ENCODE results near the gene DENND1B. TPM values are rescaled to one million over a fixed set of nuclear protein-coding genes. Genes with fewer than 3 reads are reported as not detected.

Gene DENND1B
- total RNA-seq, 4 donors from 2014 or later: 3.3 to 21.7 (median 8.9) TPM

DNA sequence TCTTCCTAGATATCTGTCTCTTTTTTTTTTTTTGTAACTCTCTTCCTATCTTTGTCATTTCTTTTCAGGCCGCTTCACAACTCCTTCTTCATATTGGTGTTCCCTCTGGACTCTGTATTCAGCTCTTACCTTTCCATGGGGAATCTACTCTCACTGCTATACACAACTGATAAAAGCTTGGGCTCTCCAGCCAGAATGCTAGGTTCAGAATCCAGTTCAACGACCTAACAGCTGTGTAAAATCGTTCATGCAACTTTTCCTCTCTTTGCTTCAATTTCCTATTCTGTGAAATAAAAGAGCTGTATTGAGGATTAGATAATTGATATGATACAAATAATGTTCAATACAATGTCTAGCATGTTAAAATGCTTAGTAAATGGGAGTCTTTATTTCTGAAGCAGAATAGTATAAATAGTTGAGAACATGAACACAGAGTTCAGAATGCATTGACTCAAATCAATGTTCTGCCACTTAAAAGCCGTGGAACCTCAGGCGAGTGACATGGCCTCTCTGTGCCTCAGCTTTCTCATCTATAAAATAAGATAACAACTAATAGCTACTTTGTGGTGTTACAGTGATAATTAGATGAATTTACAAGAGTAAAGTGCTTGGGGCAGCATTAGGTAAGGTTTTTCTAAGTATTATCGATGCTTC, 88.5 kb downstream of the DENND1B start:
- Histone ChIP-seq H3K4me3 (no peak overlapping the region), H3K36me3 (no peaks in the 10 kb centered on the region), H3K4me1 (peaks cover 0 to 6% of the 10 kb centered on the region in 2 donors), H3K9me3 (peaks cover 0 to 7% (median 0%) of the 10 kb centered on the region in 3 donors), H3K27ac (no peak overlapping the region), H3K27me3 (no peaks in the 10 kb centered on the region)
- TF ChIP-seq POLR2A (IDR thresholded peaks at IDR 0.05): no peak
- TF ChIP-seq, protein P1, sequence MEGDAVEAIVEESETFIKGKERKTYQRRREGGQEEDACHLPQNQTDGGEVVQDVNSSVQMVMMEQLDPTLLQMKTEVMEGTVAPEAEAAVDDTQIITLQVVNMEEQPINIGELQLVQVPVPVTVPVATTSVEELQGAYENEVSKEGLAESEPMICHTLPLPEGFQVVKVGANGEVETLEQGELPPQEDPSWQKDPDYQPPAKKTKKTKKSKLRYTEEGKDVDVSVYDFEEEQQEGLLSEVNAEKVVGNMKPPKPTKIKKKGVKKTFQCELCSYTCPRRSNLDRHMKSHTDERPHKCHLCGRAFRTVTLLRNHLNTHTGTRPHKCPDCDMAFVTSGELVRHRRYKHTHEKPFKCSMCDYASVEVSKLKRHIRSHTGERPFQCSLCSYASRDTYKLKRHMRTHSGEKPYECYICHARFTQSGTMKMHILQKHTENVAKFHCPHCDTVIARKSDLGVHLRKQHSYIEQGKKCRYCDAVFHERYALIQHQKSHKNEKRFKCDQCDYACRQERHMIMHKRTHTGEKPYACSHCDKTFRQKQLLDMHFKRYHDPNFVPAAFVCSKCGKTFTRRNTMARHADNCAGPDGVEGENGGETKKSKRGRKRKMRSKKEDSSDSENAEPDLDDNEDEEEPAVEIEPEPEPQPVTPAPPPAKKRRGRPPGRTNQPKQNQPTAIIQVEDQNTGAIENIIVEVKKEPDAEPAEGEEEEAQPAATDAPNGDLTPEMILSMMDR (IDR thresholded peaks at IDR 0.05 in 4 of 5, conservative IDR thresholded peaks at IDR 0.05 in 1 of 5): no peak
- no peak for ATAC-seq
- intact Hi-C loops (cut with DNase I; ENCODE audit: low total_unique reads): no loop called here
- DNase-seq: no peak
- in situ Hi-C loops (cut with MboI; ENCODE audit: low sequenced_read_pairs in 4 of 4): no loop called here

DNA sequence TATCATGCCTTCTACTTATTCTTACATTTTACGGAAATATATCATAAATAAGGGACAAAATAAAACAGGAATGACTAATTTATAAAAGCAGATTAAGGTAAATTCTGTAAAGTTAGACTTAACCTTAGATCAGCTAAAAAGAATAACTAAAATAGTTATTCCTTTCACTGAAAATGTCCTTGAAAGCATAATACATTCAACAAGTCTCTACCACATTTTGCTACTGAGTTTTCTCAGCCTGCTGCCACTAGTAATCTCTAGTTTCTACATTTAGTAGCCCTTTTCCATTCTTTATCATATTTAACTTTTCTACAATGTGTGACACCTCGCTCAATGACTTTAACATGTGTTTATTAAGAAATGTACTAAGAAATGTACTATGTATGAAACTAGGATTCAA, 89.0 kb downstream of the DENND1B start:
- no peak for ATAC-seq
- H3K36me3 ChIP-seq: no peaks in the 10 kb centered on the region
- no peak for DNase-seq
- no peaks in the 10 kb centered on the region for H3K27me3 ChIP-seq
- peaks cover 0 to 7% (median 0%) of the 10 kb centered on the region in 3 donors for H3K9me3 ChIP-seq
- H3K4me1 ChIP-seq: peaks cover 0 to 2% of the 10 kb centered on the region in 2 donors
- in situ Hi-C loops (cut with MboI; ENCODE audit: low sequenced_read_pairs in 4 of 4): no loop called here
- TF ChIP-seq POLR2A (IDR thresholded peaks at IDR 0.05): no peak
- TF ChIP-seq, protein P1 (IDR thresholded peaks at IDR 0.05 in 4 of 5, conservative IDR thresholded peaks at IDR 0.05 in 1 of 5): no peak
- intact Hi-C loops (cut with DNase I; ENCODE audit: low total_unique reads): no loop called here
- H3K4me3 ChIP-seq: no peak overlapping the region
- H3K27ac ChIP-seq: no peak overlapping the region

DNA sequence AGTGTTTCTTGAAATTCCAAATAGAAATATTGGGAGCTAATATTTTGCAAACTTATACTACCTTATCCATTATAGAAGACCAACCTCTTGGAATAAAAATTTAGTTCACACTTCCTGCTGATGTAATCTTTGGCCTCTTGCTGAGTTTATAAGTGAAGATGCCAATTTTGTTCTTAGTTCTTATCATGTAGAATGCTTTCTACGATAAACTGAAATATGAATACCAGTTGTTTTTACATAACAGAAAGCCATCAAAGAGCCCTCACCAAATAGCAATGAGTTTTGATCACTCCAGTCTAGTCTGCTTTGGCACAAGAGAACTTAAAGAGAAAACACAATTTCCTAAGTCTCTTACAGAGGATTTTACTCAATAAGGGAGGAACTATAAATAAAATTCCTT, 89.5 kb downstream of the DENND1B start:
- intact Hi-C loops (cut with DNase I; ENCODE audit: low total_unique reads) (no loop called here), in situ Hi-C loops (cut with MboI; ENCODE audit: low sequenced_read_pairs in 4 of 4) (no loop called here)
- TF ChIP-seq, protein P1 (IDR thresholded peaks at IDR 0.05 in 4 of 5, conservative IDR thresholded peaks at IDR 0.05 in 1 of 5): no peak
- TF ChIP-seq POLR2A (IDR thresholded peaks at IDR 0.05): no peak
- Histone ChIP-seq H3K36me3 (no peaks in the 10 kb centered on the region), H3K9me3 (peaks cover 0 to 7% (median 0%) of the 10 kb centered on the region in 3 donors), H3K4me1 (no peaks in the 10 kb centered on the region), H3K27ac (no peak overlapping the region), H3K27me3 (no peaks in the 10 kb centered on the region), H3K4me3 (no peak overlapping the region)
- DNase-seq (no peak), ATAC-seq (no peak)

DNA sequence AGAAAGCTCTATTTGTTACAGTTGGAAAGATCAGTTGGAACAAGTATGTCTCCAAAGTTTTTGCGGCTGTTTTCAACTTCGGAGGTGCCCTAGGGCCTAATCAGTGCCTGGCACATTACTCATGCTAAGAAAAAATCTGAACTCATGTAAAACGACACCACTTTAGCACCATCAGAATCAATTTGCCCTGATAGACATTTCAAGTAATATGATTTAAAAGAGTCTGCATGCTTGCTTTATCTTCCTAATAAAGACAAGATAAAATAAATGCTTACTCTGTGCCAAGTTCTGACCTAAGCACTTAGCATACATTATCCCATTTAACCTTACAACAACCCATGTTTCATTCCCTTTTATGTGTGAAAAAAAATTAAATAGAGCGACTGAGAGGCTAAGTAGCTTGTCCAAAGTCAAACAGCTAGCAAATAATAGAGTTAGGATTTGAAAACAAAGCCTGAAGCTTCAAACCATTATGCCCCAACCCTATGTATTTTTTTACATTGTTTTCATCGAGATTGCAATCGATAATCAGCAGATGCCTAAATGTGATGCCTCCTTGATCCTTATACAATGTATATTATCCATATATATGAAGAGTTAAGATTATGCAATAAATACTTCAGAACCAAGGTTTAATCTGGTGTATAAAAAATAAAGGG, 91.3 kb downstream of the DENND1B start:
- no peak for ATAC-seq
- H3K27ac ChIP-seq: no peak overlapping the region
- in situ Hi-C loops (cut with MboI; ENCODE audit: low sequenced_read_pairs in 4 of 4): no loop called here

More for the DNA sequence above, 91.3 kb downstream of the DENND1B start:
- no peak for DNase-seq
- no peaks in the 10 kb centered on the region for H3K36me3 ChIP-seq
- no peak overlapping the region for H3K4me3 ChIP-seq
- no peak for TF ChIP-seq POLR2A (IDR thresholded peaks at IDR 0.05)
- TF ChIP-seq, protein P1 (IDR thresholded peaks at IDR 0.05 in 4 of 5, conservative IDR thresholded peaks at IDR 0.05 in 1 of 5): no peak
- H3K27me3 ChIP-seq: no peaks in the 10 kb centered on the region
- intact Hi-C loops (cut with DNase I; ENCODE audit: low total_unique reads): no loop called here
- H3K4me1 ChIP-seq: no peaks in the 10 kb centered on the region
- H3K9me3 ChIP-seq: peaks cover 0 to 7% (median 0%) of the 10 kb centered on the region in 3 donors
